ENCODE results near the gene TET1. TPM values are rescaled to one million over a fixed set of nuclear protein-coding genes. Genes with fewer than 3 reads are reported as not detected.
"Not testable (repeated sequence)": the region's sequence is repeated elsewhere in the genome, so short reads cannot be mapped to it uniquely, and the experiment has no call there.

Gene TET1
- total RNA-seq, 3 donors from 2014 or later: 6.9 to 12.8 (median 6.9) TPM

GRCh38 chr10:68734349-68734748, 174.2 kb downstream of the TET1 start:
- H3K36me3 ChIP-seq: no peaks in the 10 kb centered on the region
- no peak for DNase-seq (ENCODE audit: low spot score in 2 of 2)
- H3K27me3 ChIP-seq: no peaks in the 10 kb centered on the region
- H3K9me3 ChIP-seq: no peaks in the 10 kb centered on the region
- H3K4me3 ChIP-seq: no peak overlapping the region
- intact Hi-C loops (cut with DNase I; ENCODE audit: low total_unique reads): no loop called here
- H3K4me1 ChIP-seq: no peaks in the 10 kb centered on the region
- no peak overlapping the region for H3K27ac ChIP-seq
- TF ChIP-seq POLR2AphosphoS5 (IDR thresholded peaks at IDR 0.05) (no peak), POLR2A (IDR thresholded peaks at IDR 0.05) (no peak), CTCF (IDR thresholded peaks at IDR 0.05) (no peak)

GRCh38 chr10:68735119-68735518, 175.0 kb downstream of the TET1 start:
- DNase-seq (ENCODE audit: low spot score in 2 of 2): no peak
- no peak for TF ChIP-seq POLR2AphosphoS5 (IDR thresholded peaks at IDR 0.05)
- TF ChIP-seq POLR2A (IDR thresholded peaks at IDR 0.05): no peak
- TF ChIP-seq CTCF (IDR thresholded peaks at IDR 0.05): no peak
- intact Hi-C loops (cut with DNase I; ENCODE audit: low total_unique reads): no loop called here
- no peaks in the 10 kb centered on the region for H3K4me1 ChIP-seq
- no peaks in the 10 kb centered on the region for H3K36me3 ChIP-seq
- no peaks in the 10 kb centered on the region for H3K27me3 ChIP-seq
- no peak overlapping the region for H3K27ac ChIP-seq
- no peaks in the 10 kb centered on the region for H3K9me3 ChIP-seq
- H3K4me3 ChIP-seq: no peak overlapping the region

- H3K4me3 ChIP-seq; DNase-seq (ENCODE audit: low spot score in 2 of 2); H3K27ac ChIP-seq; intact Hi-C loops (cut with DNase I; ENCODE audit: low total_unique reads); H3K9me3 ChIP-seq; H3K36me3 ChIP-seq; H3K4me1 ChIP-seq; H3K27me3 ChIP-seq: not testable (repeated sequence)
Observed at GRCh38 chr10:68735739-68736138, 175.6 kb downstream of the TET1 start.

- H3K4me1 ChIP-seq; DNase-seq (ENCODE audit: low spot score in 2 of 2); H3K27ac ChIP-seq; H3K27me3 ChIP-seq; H3K9me3 ChIP-seq; H3K4me3 ChIP-seq; intact Hi-C loops (cut with DNase I; ENCODE audit: low total_unique reads): not testable (repeated sequence)
- peaks cover 12% of the 10 kb centered on the region for H3K36me3 ChIP-seq
Observed at GRCh38 chr10:68740676-68741075, 180.5 kb downstream of the TET1 start.

GRCh38 chr10:68742397-68742796, 182.3 kb downstream of the TET1 start:
- H3K27ac ChIP-seq: no peak overlapping the region
- TF ChIP-seq CTCF (IDR thresholded peaks at IDR 0.05) (no peak), POLR2AphosphoS5 (IDR thresholded peaks at IDR 0.05) (no peak), POLR2A (IDR thresholded peaks at IDR 0.05) (no peak)
- intact Hi-C loops (cut with DNase I; ENCODE audit: low total_unique reads): no loop called here
- H3K4me3 ChIP-seq: no peak overlapping the region
- peaks cover 12% of the 10 kb centered on the region for H3K36me3 ChIP-seq
- DNase-seq (ENCODE audit: low spot score in 2 of 2): no peak
- no peaks in the 10 kb centered on the region for H3K27me3 ChIP-seq
- no peaks in the 10 kb centered on the region for H3K9me3 ChIP-seq
- H3K4me1 ChIP-seq: no peaks in the 10 kb centered on the region

Other genes starting within 250 kb of the TET1 start
- gene HNRNPH3, start 228.3 kb upstream of the TET1 start, total RNA-seq: 10 to 100 TPM; 57.9 to 65.9 (median 65.3) TPM
- 10 to 100 TPM in 1 of 3 donors, 1 to 10 TPM in 2; 5.9 to 16.2 (median 7.2) TPM for gene PBLD, start 227.4 kb upstream of the TET1 start, total RNA-seq
- gene RUFY2, start 153.1 kb upstream of the TET1 start, total RNA-seq: 10 to 100 TPM; 20.5 to 47.0 (median 31.1) TPM
- gene DNA2, start 88.4 kb upstream of the TET1 start, total RNA-seq: 1 to 10 TPM; 2.8 to 6.6 (median 3.4) TPM
- 10 to 100 TPM; 18.7 to 27.0 (median 20.6) TPM for gene SLC25A16, start 32.8 kb upstream of the TET1 start, total RNA-seq
- 10 to 100 TPM; 60.6 to 91.9 (median 70.8) TPM for gene CCAR1, start 160.9 kb downstream of the TET1 start, total RNA-seq